Prostate gland (tissue), 2 donors: Measurements from ENCODE around the gene SSRP1. TPM values are rescaled to one million over a fixed set of nuclear protein-coding genes. Genes with fewer than 3 reads are reported as not detected.
A peak's percentile ranks its signal among the peaks of the same experiment; 100 is the strongest.

Experiments
- DNase-seq: peaks from one replicate; pipeline ENCODE4 v3.0.0-alpha.2; 2019; ENCODE audit warnings: low spot score
- H3K27ac ChIP-seq, 2 donors: fragments of 200-600 bp; sonication (generic); 2 replicates each; pipeline ENCODE4 v1.5.1; 2017 to 2019
- H3K27me3 ChIP-seq: fragments of 200-600 bp; sonication (generic); replicated peaks from 2 replicates; pipeline ENCODE4 v1.5.1; 2019; ENCODE audit not compliant: insufficient read depth
- H3K36me3 ChIP-seq, 2 donors: fragments of 200-600 bp; sonication (generic); 1 replicate in 1 of 2; 2 replicates in 1 of 2; pipeline versions ENCODE4 v1.5.1 to v1.8.1; 2017 to 2019
- H3K4me1 ChIP-seq: fragments of 200-600 bp; sonication (generic); replicated peaks from 2 replicates; pipeline ENCODE4 v1.5.1; 2019
- H3K4me3 ChIP-seq, 2 donors: fragments of 200-600 bp; sonication (generic); 2 replicates each; pipeline ENCODE4 v1.5.1; 2017 to 2019
- H3K9me3 ChIP-seq: fragments of 200-600 bp; sonication (generic); 2 replicates; pipeline ENCODE4 v1.5.1; 2017
- POLR2A ChIP-seq: fragments of 450-650 bp; IDR thresholded peaks from one replicate; pipeline ENCODE4 v1.6.1; 2016; ENCODE audit warnings: antibody characterized with exemption, mild to moderate bottlenecking
- POLR2AphosphoS5 ChIP-seq: sonication (generic); formaldehyde crosslinking; IDR thresholded peaks from one replicate; pipeline ENCODE4 v1.6.1; 2017; ENCODE audit warnings: antibody characterized with exemption
- WGBS: methylation state at CpG from one replicate; pipeline ENCODE4 v1.1.5; 2018; 5-methylcytosine and 5-hydroxymethylcytosine counted together
- intact Hi-C: fragments of 100-400 bp; cut with DNase I; formaldehyde crosslinking; loops from one replicate; pipeline ENCODE4 v1.14.2; 2022
- total RNA-seq, 2 donors: library from RNA; depleted of rRNA; stranded (reverse); fragments of >200 nt; gene quantifications; one replicate each; pipeline ENCODE4 v1.1.0, GENCODE V29; 2016
- TF ChIP-seq, protein P1 (sequence below), 4 experiments: fragments of 200-600 bp in 2 of 4; fragments of 450-650 bp in 2 of 4; sonication (generic) in 2 of 4; IDR thresholded peaks; 1 replicate in 3 of 4; 2 replicates in 1 of 4; pipeline ENCODE4 v1.5.1; 2016 to 2019; ENCODE audit warnings: antibody characterized with exemption in 4 of 4, mild to moderate bottlenecking in 2 of 4, moderate library complexity in 2 of 4

The SSRP1 gene
- total RNA-seq, 2 donors from 2014 or later: 82.6 to 85.4 TPM

DNA sequence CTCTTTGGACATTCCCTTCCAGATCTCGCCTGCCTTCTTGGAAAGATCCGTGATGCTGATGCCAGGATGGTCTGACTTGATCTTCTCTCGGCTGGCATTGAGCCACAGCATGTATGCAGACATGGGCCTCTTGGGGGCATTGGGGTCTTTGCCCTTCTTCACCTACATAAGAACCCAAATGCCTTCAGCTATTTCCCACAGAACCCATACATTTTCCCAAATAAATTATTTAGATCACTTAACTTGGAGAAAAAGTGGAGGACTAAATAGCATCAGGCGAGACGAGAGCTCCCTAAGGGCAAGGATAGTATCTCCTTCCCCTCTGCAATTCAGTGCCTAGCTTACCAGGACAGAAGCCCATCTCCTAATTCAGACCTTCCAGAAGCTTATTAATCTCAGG is 8.0 kb downstream of the SSRP1 start:
- intact Hi-C loops: loop anchor here (10.0 kb wide), 1 partner anchor 1247 kb away; the partner anchor contains the start of genes LPXN and ZFP91
- Histone ChIP-seq H3K4me3 (no peak overlapping the region), H3K4me1 (peaks cover 12% of the 10 kb centered on the region), H3K27me3 (no peaks in the 10 kb centered on the region), H3K9me3 (no peaks in the 10 kb centered on the region), H3K36me3 (peaks cover 11 to 24% of the 10 kb centered on the region in 2 donors), H3K27ac (peak overlapping the region in 1 of 2 donors; percentile 37)
- 94% methylated on average over 5 of the region's 5 CpGs for WGBS
- TF ChIP-seq POLR2A (no peak), POLR2AphosphoS5 (no peak)
- TF ChIP-seq, protein P1, sequence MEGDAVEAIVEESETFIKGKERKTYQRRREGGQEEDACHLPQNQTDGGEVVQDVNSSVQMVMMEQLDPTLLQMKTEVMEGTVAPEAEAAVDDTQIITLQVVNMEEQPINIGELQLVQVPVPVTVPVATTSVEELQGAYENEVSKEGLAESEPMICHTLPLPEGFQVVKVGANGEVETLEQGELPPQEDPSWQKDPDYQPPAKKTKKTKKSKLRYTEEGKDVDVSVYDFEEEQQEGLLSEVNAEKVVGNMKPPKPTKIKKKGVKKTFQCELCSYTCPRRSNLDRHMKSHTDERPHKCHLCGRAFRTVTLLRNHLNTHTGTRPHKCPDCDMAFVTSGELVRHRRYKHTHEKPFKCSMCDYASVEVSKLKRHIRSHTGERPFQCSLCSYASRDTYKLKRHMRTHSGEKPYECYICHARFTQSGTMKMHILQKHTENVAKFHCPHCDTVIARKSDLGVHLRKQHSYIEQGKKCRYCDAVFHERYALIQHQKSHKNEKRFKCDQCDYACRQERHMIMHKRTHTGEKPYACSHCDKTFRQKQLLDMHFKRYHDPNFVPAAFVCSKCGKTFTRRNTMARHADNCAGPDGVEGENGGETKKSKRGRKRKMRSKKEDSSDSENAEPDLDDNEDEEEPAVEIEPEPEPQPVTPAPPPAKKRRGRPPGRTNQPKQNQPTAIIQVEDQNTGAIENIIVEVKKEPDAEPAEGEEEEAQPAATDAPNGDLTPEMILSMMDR (IDR thresholded peaks at IDR 0.05): no peak
- DNase-seq: no peak

- peak overlapping the region; percentile 81 to 94 for H3K4me3 ChIP-seq
- intact Hi-C loops: loop anchor here (10.0 kb wide), 1 partner anchor 1249 kb away; the partner anchor contains the start of genes LPXN and ZFP91
- WGBS: 5% methylated on average over 6 of the region's 6 CpGs
Measured at GRCh38 chr11:57325735-57326048, 10.0 kb downstream of the SSRP1 start.

GRCh38 chr11:57324886-57325734 is 10.6 kb downstream of the SSRP1 start, which contains the start of gene TNKS1BP1:
TNKS1BP1 (minus strand) TSS chr11:57324952; CDS start chr11:57321885, 3,067 bp downstream.
- intact Hi-C loops: loop anchor here (10.0 kb wide), 1 partner anchor 1250 kb away; the partner anchor contains the start of genes LPXN and ZFP91
- Histone ChIP-seq H3K9me3 (no peaks in the 10 kb centered on the region), H3K27me3 (no peaks in the 10 kb centered on the region), H3K4me1 (peaks cover 17% of the 10 kb centered on the region), H3K36me3 (peaks cover 3 to 5% of the 10 kb centered on the region in 2 donors), H3K27ac (peak within 1 kb of the TSS; percentile 97 to 99), H3K4me3 (peak within 1 kb of the TSS; percentile 81 to 94)
- peak; percentile 92 for TF ChIP-seq POLR2AphosphoS5
- TF ChIP-seq POLR2A: peak; percentile 88
- TF ChIP-seq, protein P1 (IDR thresholded peaks at IDR 0.05): peak in 1 of 4 experiments; percentile 12
- under 1% methylated on average over 44 of the region's 61 CpGs for WGBS
- DNase-seq: peak; percentile 99

More at GRCh38 chr11:57325735-57326048, 10.0 kb downstream of the SSRP1 start:
- TF ChIP-seq POLR2A (peak; percentile 20), POLR2AphosphoS5 (peak; percentile 77)
- TF ChIP-seq, protein P1 (IDR thresholded peaks at IDR 0.05): no peak
- peak; percentile 79 for DNase-seq
- peaks cover 5 to 8% of the 10 kb centered on the region in 2 donors for H3K36me3 ChIP-seq
- H3K27me3 ChIP-seq: no peaks in the 10 kb centered on the region
- peak overlapping the region; percentile 97 to 99 for H3K27ac ChIP-seq
- H3K4me1 ChIP-seq: peaks cover 13% of the 10 kb centered on the region
- no peaks in the 10 kb centered on the region for H3K9me3 ChIP-seq

GRCh38 chr11:57324154-57324885 is 11.4 kb downstream of the SSRP1 start:
- H3K4me1 ChIP-seq: peaks cover 21% of the 10 kb centered on the region
- peak; percentile 40 for DNase-seq

More at GRCh38 chr11:57324154-57324885, 11.4 kb downstream of the SSRP1 start:
- intact Hi-C loops: loop anchor here (10.0 kb wide), 1 partner anchor 1250 kb away; the partner anchor contains the start of genes LPXN and ZFP91
- H3K27ac ChIP-seq: peak overlapping the region; percentile 97 to 99
- no peaks in the 10 kb centered on the region for H3K9me3 ChIP-seq
- H3K27me3 ChIP-seq: no peaks in the 10 kb centered on the region
- TF ChIP-seq POLR2A (no peak), POLR2AphosphoS5 (no peak)
- TF ChIP-seq, protein P1 (IDR thresholded peaks at IDR 0.05): no peak
- peak overlapping the region; percentile 81 to 94 for H3K4me3 ChIP-seq
- H3K36me3 ChIP-seq: peaks cover 0 to 3% of the 10 kb centered on the region in 2 donors
- WGBS: 2% methylated on average over 49 of the region's 64 CpGs
